ENCODE measurements around the gene GALNT16.
"Not testable (repeated sequence)": the region's sequence is repeated elsewhere in the genome, so short reads cannot be mapped to it uniquely, and the experiment has no call there.

The GALNT16 gene

DNA sequence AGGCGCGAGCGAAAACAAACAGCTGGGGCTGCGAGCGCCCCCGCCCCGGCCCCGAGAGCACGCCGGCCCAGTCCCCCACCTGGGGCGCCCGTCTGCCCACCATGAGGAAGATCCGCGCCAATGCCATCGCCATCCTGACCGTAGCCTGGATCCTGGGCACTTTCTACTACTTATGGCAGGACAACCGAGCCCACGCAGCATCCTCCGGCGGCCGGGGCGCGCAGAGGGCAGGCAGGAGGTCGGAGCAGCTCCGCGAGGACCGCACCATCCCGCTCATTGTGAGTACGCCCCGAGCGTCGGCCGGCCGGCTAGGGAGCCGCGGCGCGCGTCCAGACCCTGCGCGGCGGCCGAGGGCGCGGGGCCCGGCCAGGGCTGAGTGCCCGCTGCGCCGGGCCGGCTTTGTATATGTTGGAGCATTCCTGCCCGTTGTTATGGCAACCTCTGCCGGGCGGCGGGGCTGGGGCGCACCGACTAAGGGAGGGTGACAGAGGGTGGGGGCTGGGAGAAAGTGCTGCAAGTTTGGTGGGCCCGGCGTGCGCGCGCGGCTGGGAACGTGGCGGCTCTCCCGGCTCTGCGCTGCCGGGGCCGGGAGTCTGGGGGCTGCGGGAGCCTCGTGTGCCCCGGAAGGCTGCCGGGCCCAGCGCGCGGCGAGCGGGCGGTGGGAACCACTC, 367 bp downstream of the GALNT16 start:
- peak; percentile 18 to 36 for DNase-seq

DNA sequence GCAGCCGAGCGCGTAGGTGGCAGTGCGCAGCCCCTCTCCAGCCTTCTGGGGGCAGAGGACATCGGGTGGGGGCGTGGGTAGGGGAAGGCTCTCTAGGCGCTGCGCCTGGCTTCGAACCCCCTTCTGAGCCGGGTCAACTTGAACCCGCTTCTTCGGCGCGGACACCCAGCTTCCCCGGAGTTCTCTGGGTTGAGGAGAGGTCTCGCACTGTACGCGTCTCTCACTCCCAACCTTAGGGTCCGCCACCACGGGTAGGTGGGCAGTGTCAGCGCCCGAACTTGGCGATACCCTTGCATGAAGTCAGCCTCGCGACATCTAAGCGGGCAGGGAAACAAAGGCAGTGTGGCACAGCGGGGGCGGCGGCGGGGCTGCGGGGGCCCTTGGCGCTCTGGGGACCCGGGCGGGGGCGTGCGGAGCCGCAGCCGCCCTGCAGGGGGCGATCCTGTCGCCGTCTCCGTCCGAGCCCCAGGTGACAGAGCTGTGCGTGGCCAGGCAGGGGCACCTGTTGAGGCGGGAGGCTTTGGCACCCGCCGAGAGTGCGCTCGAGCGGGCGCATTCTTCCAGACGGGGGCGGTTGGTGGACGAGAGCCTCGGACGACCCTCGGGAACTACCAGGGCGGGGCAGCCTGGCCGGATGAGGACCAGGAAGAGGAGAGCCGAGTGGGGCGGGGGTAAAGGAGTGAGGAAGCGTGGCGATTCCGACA, 1.1 kb downstream of the GALNT16 start:
- peak in 1 of 2 experiments; percentile 41 for DNase-seq

DNA sequence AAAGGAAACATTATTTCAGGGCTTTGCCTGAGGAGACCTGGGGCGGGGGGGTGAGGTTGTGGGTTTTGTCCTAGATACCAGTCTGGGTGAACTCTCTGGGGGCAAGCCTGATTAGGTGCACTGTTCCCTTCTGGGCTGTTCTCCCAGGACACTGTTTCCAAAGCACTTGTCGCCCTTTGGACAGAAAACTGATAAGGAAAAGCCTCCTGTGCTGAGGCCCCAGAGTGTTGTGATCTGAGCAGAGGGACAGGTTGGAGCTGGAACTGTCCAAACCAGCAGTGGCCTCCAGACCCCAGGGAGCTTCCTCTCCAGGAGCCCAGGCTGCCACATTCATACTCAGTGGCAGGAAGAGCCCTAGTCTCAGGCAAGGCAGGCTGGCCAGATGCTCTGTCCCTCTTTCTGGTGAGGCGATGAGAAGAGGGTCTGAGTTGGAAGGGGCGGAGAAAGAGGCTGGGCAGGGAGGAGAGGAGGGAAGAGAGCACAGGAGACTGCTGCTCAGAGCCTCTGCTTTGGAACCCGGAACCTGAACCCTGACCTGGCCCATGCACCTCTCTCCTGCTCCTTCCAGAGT, 1.9 kb downstream of the GALNT16 start:
- no peak for DNase-seq

- DNase-seq, result no peak
Observed at GRCh38 chr14:69262516-69262915, 2.6 kb downstream of the GALNT16 start.

DNA sequence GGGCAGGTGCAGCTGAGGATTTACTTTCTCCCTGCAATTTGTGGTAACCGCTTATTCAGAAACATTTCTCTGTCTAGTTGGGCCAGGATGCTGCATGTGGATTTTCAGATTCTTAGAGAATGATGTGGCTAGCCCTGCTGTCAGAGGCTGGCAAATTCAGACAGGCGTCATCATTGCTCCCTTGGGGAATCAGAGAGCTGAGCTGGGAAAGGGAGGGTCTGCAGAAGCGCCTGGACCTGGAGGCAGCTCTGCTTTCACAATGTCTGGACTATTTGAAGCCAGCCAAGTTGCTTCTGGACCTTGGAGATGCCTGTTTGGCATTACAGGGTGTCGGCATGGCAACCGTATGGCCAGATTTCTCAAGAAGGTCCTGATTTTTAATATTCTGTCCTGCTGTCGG, 3.4 kb downstream of the GALNT16 start:
- DNase-seq, result peak in 1 of 2 experiments; percentile 6

DNA sequence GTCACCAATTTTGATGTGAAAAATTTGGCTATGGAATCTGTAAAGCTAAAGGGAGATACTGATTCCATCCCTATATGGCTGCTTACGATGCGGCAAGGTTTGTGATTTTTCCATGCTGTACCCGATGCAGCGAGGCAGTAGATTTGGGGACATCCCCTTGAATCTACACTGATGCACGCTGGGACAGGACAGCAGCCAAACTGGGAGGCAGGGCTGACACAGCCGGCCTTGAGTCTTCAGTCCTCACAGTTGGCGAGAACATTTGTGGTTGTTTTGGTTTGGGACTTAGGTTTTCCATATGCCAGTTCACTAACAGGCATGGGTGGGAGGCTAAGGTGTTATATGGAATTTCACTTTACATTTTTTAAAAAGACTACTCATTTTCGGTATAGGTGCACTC, 3.8 kb downstream of the GALNT16 start:
- DNase-seq, result no peak

DNA sequence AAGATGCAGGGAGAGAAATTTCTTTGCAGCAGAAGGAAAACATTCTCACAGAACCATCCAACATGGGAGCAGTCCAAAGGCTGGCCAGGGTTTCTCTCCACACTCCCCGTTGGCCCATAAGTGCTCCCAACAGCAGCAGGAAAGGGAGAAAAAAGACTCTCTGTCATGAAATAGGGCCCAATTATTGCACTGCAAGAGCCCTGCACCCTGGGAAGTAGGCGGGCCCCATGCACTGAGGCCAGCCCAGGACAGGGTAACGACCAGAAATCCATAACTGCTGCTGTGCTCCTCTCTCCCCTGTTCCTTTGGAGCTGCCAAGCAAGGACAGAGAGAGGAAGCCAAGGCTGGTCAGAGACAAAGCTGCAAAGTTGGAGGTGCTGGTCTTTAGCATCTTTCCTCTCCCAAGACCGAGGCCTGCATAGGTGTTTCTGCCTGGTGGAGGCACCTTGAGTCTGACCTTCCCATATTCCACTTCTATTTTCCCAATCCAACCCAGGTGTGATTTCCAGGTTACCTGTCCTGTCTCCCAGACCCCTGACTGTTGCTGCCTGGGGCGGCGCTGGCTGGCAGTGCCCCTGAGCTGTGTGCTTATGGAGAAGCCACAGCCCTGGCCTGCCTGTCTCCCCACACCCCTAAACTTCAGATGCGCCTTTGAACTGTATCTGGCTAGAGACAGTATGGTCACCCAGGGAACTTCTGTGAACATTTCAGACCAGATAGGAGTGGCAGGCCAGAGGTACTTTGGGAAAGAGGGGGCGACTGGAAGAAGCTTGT, 6.8 kb downstream of the GALNT16 start:
- no peak for DNase-seq

DNA sequence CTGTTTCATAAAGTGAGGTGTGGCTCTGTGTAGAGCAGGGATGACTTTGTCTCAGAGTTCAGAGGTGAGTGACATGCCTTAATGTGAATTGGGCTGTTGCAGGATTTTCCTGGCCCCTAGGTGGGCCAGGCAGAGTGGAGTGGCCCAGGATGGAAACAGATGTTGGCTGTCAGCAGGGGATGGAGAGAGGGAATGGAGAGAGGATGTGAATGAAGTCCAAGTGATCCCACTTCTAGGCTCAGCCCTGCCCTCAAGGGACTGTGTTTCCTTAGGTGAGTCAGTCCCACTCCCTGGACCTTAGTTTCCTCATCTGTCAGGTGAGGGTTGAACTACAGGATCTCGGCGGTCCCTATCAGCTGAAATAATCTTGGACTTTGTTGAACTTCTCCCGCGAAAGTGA, 7.5 kb downstream of the GALNT16 start:
- DNase-seq, result no peak

DNA sequence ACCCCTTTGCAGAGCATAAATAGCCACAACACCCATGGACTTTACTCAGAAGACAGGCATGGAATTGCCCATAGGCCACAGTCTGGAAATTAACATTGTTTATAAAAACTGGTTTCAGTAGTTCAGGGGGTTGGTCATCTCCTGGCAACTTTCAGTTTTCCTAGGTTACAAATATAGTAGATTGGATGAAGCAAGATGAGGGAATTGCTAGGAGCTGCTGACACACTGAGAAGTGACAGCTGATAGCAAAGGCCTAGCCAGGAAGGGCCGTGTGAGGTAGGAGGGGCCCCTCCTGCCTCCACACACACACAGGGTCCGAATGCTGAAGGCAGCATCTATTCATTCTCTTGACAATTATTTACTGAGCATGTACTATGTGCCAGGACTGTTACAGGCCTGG, 8.3 kb downstream of the GALNT16 start:
- no peak for DNase-seq

- no peak for DNase-seq
Observed at GRCh38 chr14:69268763-69269162, 8.8 kb downstream of the GALNT16 start.

- no peak for DNase-seq
Observed at GRCh38 chr14:69269381-69269780, 9.4 kb downstream of the GALNT16 start.

GRCh38 chr14:69270097-69270496, 10.1 kb downstream of the GALNT16 start:
- DNase-seq, result no peak

- DNase-seq, result no peak
Observed at GRCh38 chr14:69270795-69271708, 11.1 kb downstream of the GALNT16 start.

DNA sequence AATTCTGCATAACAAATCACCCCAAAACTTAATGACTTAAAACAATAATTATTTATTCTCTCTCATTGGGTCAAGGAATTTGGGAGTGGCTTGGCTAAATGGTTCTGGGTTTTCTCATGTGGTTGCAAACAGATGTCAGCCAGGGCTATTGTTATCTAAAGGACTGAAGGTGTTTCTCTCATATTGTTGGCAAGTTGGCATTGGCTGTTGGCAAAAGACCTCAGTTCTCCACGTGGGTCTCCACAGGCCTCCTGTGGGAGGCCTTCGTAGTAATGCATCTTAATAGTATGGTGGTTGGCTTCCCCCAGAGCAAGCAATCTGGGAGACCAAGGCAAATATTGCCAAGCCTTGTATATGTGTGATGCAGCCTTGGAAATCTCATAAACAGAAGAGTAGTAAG, 14.4 kb downstream of the GALNT16 start:
- DNase-seq, result no peak

DNA sequence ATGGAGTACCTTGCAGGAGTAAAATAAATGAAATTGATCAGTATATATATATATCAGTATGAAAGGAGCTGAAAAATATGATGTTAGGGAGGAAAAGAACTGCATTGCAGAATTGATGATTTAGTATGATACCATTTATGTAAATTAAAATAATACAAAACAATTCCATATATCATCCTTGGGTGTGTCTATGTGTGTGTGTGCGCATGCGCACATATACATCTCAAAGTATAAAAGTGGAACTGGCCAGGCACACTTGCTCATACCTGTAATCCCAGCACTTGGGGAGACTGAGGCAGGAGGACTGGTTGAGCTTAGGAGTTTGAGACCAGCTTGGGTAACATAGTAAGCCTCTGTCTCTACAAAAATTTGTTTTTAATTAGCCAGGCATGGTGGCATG, 15.4 kb downstream of the GALNT16 start:
- DNase-seq, result no peak

- not testable (repeated sequence) for DNase-seq
Observed at GRCh38 chr14:69277356-69277755, 17.4 kb downstream of the GALNT16 start.

GRCh38 chr14:69280746-69281291, 20.9 kb downstream of the GALNT16 start:
- no peak for DNase-seq

DNA sequence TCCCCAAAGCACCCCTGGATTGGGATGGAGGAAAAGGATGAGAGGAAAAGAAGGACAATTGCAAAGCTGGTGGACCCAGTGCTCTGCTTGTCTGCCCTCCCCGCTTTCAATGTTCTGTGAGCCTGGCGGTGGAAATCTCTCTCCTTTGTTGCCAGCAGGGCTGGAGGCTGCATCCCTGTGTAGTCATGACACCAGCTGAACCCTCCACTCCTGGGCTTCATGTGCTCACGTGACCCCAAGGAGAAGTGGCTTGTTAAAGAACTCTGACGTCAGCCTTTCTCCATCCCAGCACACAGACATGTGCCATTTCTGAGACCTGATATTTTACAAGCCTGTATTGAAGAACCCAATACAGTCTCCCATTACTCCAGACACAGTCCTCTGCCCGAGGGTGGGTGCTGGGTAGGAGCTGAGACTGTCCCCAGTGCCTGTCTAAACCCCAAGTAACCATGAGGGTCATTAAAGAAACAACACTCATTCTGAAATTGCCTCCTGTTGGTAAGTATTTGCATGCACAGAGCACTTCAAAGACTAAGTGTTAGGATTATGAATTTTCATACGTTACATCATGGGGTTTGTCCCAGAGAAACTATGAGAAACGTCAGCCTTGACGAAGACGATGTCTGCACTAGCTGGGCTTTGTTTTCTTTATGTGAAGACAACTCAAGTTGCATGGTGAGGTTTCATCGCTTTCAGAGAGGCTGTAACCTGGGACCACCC, 21.7 kb downstream of the GALNT16 start:
- no peak for DNase-seq

DNA sequence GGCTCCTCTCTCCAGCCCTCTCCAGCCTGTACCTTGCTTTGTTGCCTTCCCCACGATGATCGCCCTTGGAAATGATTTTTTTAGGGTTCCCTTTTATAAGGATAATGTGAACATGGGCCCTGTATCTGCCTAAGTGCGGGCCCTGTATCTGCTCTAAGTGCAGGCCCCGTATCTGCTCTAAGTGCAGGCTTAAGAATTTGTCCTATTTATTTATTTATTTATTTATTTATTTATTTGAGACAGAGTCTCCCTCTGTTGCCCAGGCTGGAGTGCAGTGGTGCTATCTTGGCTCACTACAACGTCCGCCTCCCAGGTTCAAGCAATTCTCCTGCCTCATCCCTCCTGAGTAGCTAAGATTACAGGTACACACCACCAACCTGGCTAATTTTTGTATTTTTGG, 22.5 kb downstream of the GALNT16 start:
- DNase-seq, result no peak

GRCh38 chr14:69284170-69284569, 24.2 kb downstream of the GALNT16 start:
- no peak for DNase-seq

GRCh38 chr14:69285661-69286255, 25.8 kb downstream of the GALNT16 start:
- no peak for DNase-seq

Data from NCI-H1930 (cell line).